Heart left ventricle (tissue), 13 donors: ENCODE results near the gene NETO1.

Experiments
- CTCF ChIP-seq, 12 donors: fragments of 200-600 bp; sonication (generic) in 4 of 12; IDR thresholded peaks; one replicate each; pipeline versions ENCODE4 v1.5.0 to v1.8.0; 2018 to 2022; ENCODE audit warnings: antibody characterized with exemption in 12 of 12, mild to moderate bottlenecking in 5 of 12
- POLR2A ChIP-seq, 2 donors: fragments of 450-650 bp; IDR thresholded peaks; one replicate each; pipeline ENCODE4 v1.6.1; 2017; ENCODE audit warnings: antibody characterized with exemption in 2 of 2, mild to moderate bottlenecking in 2 of 2, moderate library complexity in 2 of 2
- donor health status: ischemic (EF 13 %, LVEDD 7.1; RV severe dilation, severe dysfunction).
- donor health status: DM: no; HTN: yes; CAD: no.
- donor health status: DM: no; HTN: no; CAD: no.
- donor health status: ischemic (EF 25% LVEDD 6.9; RV normal size, moderate dysfunction).
- donor health status: ischemic (EF 25% LVEDD 5.7; RV mildly dilated, moderate dysfunction).
- donor health status: ischemic (EF 35%, LVEDD 5.7; RV mildly dilated, moderate dysfunction).
- donor health status: nonischemic (EF 11% LVEDD 7.7; RV severe dilation, severe dysfunction).
- donor health status: DM: yes; HTN: yes; CAD: no.
- donor health status: PGD.
- donor health status: ischemic (EF 29% LVEDD 5.4; RV normal size, mild dysfunction).
- donor health status: nonischemic (EF 23%, LVEDD 6.1; RV moderate dilation, normal function).

- TF ChIP-seq CTCF (IDR thresholded peaks at IDR 0.05) (no peak), POLR2A (IDR thresholded peaks at IDR 0.05) (no peak)
Observed at GRCh38 chr18:72830109-72830508, 37.7 kb downstream of the NETO1 start.
